Measurements from ENCODE around the gene SERPINC1.
"Not testable (repeated sequence)": the region's sequence is repeated elsewhere in the genome, so short reads cannot be mapped to it uniquely, and the experiment has no call there.

SERPINC1 gene

GRCh38 chr1:173863224-173864161 lies 53.6 kb downstream of the SERPINC1 start:
- DNase-seq (ENCODE audit: low read depth, low spot score) = no peak
- peaks cover 63% of the 10 kb centered on the region for H3K36me3 ChIP-seq (ENCODE audit: insufficient read depth, low read length)
- H3K9ac ChIP-seq (ENCODE audit: insufficient read length) = peak overlapping the region; percentile 48
- H3K27ac ChIP-seq = peak overlapping the region; percentile 96
- H3K9me3 ChIP-seq (ENCODE audit: low read depth, low read length) = no peaks in the 10 kb centered on the region
- no peak for TF ChIP-seq POLR2AphosphoS5 (IDR thresholded peaks at IDR 0.05; ENCODE audit: borderline replicate concordance, low read depth, low read length)
- TF ChIP-seq FOXP2 (optimal IDR thresholded peaks at IDR 0.05; ENCODE audit: control extremely low read depth, extremely low read length, insufficient read depth) = no peak
- no peak for TF ChIP-seq EZH2 (IDR thresholded peaks at IDR 0.05)
- H3K4me3 ChIP-seq = peak overlapping the region; percentile 99

- DNase-seq (ENCODE audit: low read depth, low spot score) = no peak
- no peak; the same call in 1 of the 2 replicates for TF ChIP-seq POLR2AphosphoS5 (IDR thresholded peaks at IDR 0.05; ENCODE audit: borderline replicate concordance, low read depth, low read length)
- TF ChIP-seq FOXP2 (optimal IDR thresholded peaks at IDR 0.05; ENCODE audit: control extremely low read depth, extremely low read length, insufficient read depth) = no peak
- Histone ChIP-seq H3K27ac (peak overlapping the region; percentile 96), H3K4me3 (no peak overlapping the region), H3K36me3 (ENCODE audit: insufficient read depth, low read length) (peaks cover 67% of the 10 kb centered on the region), H3K9ac (ENCODE audit: insufficient read length) (no peak overlapping the region), H3K9me3 (ENCODE audit: low read depth, low read length) (no peaks in the 10 kb centered on the region)
Observed at GRCh38 chr1:173862769-173863223, 54.3 kb downstream of the SERPINC1 start.

GRCh38 chr1:173862146-173862768 lies 54.9 kb downstream of the SERPINC1 start:
- Histone ChIP-seq H3K36me3 (ENCODE audit: insufficient read depth, low read length) (peaks cover 69% of the 10 kb centered on the region), H3K27ac (peak overlapping the region; percentile 96; the same call in 1 of the 2 replicates)
- not testable (repeated sequence) for H3K9ac ChIP-seq (ENCODE audit: insufficient read length); H3K4me3 ChIP-seq; H3K9me3 ChIP-seq (ENCODE audit: low read depth, low read length); DNase-seq (ENCODE audit: low read depth, low spot score)
- TF ChIP-seq POLR2AphosphoS5 (IDR thresholded peaks at IDR 0.05; ENCODE audit: borderline replicate concordance, low read depth, low read length) = peak; percentile 40; the same call in 1 of the 2 replicates

- no peak overlapping the region for H3K9ac ChIP-seq (ENCODE audit: insufficient read length)
- no peak for DNase-seq (ENCODE audit: low read depth, low spot score)
- H3K27ac ChIP-seq = peak overlapping the region; percentile 51; the same call in 1 of the 2 replicates
- no peaks in the 10 kb centered on the region for H3K9me3 ChIP-seq (ENCODE audit: low read depth, low read length)
- TF ChIP-seq FOXP2 (optimal IDR thresholded peaks at IDR 0.05; ENCODE audit: control extremely low read depth, extremely low read length, insufficient read depth) (no peak), POLR2AphosphoS5 (IDR thresholded peaks at IDR 0.05; ENCODE audit: borderline replicate concordance, low read depth, low read length) (peak; percentile 20; the same call in 1 of the 2 replicates)
- peaks cover 64% of the 10 kb centered on the region for H3K36me3 ChIP-seq (ENCODE audit: insufficient read depth, low read length)
- H3K4me3 ChIP-seq = no peak overlapping the region
Observed at GRCh38 chr1:173861731-173862145, 55.4 kb downstream of the SERPINC1 start.

GRCh38 chr1:173860065-173860464 lies 57.1 kb downstream of the SERPINC1 start:
- no peak for DNase-seq (ENCODE audit: low read depth, low spot score)
- no peaks in the 10 kb centered on the region for H3K9me3 ChIP-seq (ENCODE audit: low read depth, low read length)
- no peak overlapping the region for H3K9ac ChIP-seq (ENCODE audit: insufficient read length)
- TF ChIP-seq EZH2 (IDR thresholded peaks at IDR 0.05) (no peak), POLR2AphosphoS5 (IDR thresholded peaks at IDR 0.05; ENCODE audit: borderline replicate concordance, low read depth, low read length) (no peak), FOXP2 (optimal IDR thresholded peaks at IDR 0.05; ENCODE audit: control extremely low read depth, extremely low read length, insufficient read depth) (no peak)
- H3K27ac ChIP-seq = peak overlapping the region; percentile 80
- peaks cover 63% of the 10 kb centered on the region for H3K36me3 ChIP-seq (ENCODE audit: insufficient read depth, low read length)
- no peak overlapping the region for H3K4me3 ChIP-seq

- H3K4me3 ChIP-seq; H3K9ac ChIP-seq (ENCODE audit: insufficient read length); H3K9me3 ChIP-seq (ENCODE audit: low read depth, low read length); H3K27ac ChIP-seq; DNase-seq (ENCODE audit: low read depth, low spot score): not testable (repeated sequence)
- peaks cover 62% of the 10 kb centered on the region for H3K36me3 ChIP-seq (ENCODE audit: insufficient read depth, low read length)
Observed at GRCh38 chr1:173859547-173859946, 57.6 kb downstream of the SERPINC1 start.

- Histone ChIP-seq H3K36me3 (ENCODE audit: insufficient read depth, low read length) (peaks cover 59% of the 10 kb centered on the region), H3K9me3 (ENCODE audit: low read depth, low read length) (no peaks in the 10 kb centered on the region), H3K27ac (no peak overlapping the region), H3K9ac (ENCODE audit: insufficient read length) (no peak overlapping the region), H3K4me3 (no peak overlapping the region)
- no peak for TF ChIP-seq FOXP2 (optimal IDR thresholded peaks at IDR 0.05; ENCODE audit: control extremely low read depth, extremely low read length, insufficient read depth)
- TF ChIP-seq POLR2AphosphoS5 (IDR thresholded peaks at IDR 0.05; ENCODE audit: borderline replicate concordance, low read depth, low read length) = no peak
- no peak for DNase-seq (ENCODE audit: low read depth, low spot score)
Observed at GRCh38 chr1:173857363-173857917, 59.7 kb downstream of the SERPINC1 start.

- H3K27ac ChIP-seq = no peak overlapping the region
Observed at GRCh38 chr1:173856903-173857302, 60.2 kb downstream of the SERPINC1 start.

More at GRCh38 chr1:173856903-173857302, 60.2 kb downstream of the SERPINC1 start:
- no peak overlapping the region for H3K4me3 ChIP-seq
- TF ChIP-seq EZH2 (IDR thresholded peaks at IDR 0.05) = no peak
- TF ChIP-seq FOXP2 (optimal IDR thresholded peaks at IDR 0.05; ENCODE audit: control extremely low read depth, extremely low read length, insufficient read depth) = no peak
- no peak for TF ChIP-seq POLR2AphosphoS5 (IDR thresholded peaks at IDR 0.05; ENCODE audit: borderline replicate concordance, low read depth, low read length)
- H3K9me3 ChIP-seq (ENCODE audit: low read depth, low read length) = no peaks in the 10 kb centered on the region
- no peak overlapping the region for H3K9ac ChIP-seq (ENCODE audit: insufficient read length)
- peaks cover 61% of the 10 kb centered on the region for H3K36me3 ChIP-seq (ENCODE audit: insufficient read depth, low read length)
- DNase-seq (ENCODE audit: low read depth, low spot score) = no peak

Measured in SK-N-MC (cell line).